Gastrocnemius medialis (tissue), 4 donors: ENCODE data around the gene ATE1. TPM values are rescaled to one million over a fixed set of nuclear protein-coding genes. Genes with fewer than 3 reads are reported as not detected.

Source experiments
- ATAC-seq, 2 donors: fragments of 150-250 bp; one replicate each; pipeline ENCODE4 v1.9.1; 2016
- DNase-seq, 2 donors: peaks; one replicate each; pipeline ENCODE4 v3.0.0-alpha.2; 2019
- H3K27ac ChIP-seq, 4 donors: fragments of 200-600 bp; sonication (generic); 1 replicate in 1 of 4; 2 replicates in 3 of 4; pipeline ENCODE4 v1.5.1; 2016 to 2018; ENCODE audit warnings: mild to moderate bottlenecking in 2 of 4, moderate library complexity in 1 of 4
- H3K27me3 ChIP-seq, 3 donors: fragments of 200-600 bp; sonication (generic) in 2 of 3; 1 replicate in 1 of 3; 2 replicates in 2 of 3; pipeline versions ENCODE4 v1.5.1 to v1.6.0; 2016 to 2019; ENCODE audit warnings: mild to moderate bottlenecking in 1 of 3, moderate library complexity in 1 of 3
- H3K36me3 ChIP-seq, 2 donors: fragments of 200-600 bp; sonication (generic) in 1 of 2; one replicate each; pipeline ENCODE4 v1.5.1; 2017 to 2018
- H3K4me1 ChIP-seq, 2 donors: fragments of 200-600 bp; sonication (generic) in 1 of 2; one replicate each; pipeline ENCODE4 v1.5.1; 2016 to 2017; ENCODE audit warnings: mild to moderate bottlenecking in 2 of 2
- H3K4me3 ChIP-seq, 4 donors: fragments of 200-600 bp; sonication (generic) in 3 of 4; 1 replicate in 1 of 4; 2 replicates in 3 of 4; pipeline ENCODE4 v1.5.1; 2016 to 2019; ENCODE audit warnings: mild to moderate bottlenecking in 2 of 4
- H3K9me3 ChIP-seq, 3 donors: fragments of 200-600 bp; sonication (generic) in 2 of 3; 1 replicate in 1 of 3; 2 replicates in 2 of 3; pipeline ENCODE4 v1.5.1; 2016 to 2019
- POLR2A ChIP-seq, 2 donors: fragments of 450-650 bp; IDR thresholded peaks; one replicate each; pipeline ENCODE4 v1.6.1; 2017; ENCODE audit warnings: antibody characterized with exemption in 2 of 2, mild to moderate bottlenecking in 2 of 2, moderate library complexity in 2 of 2
- in situ Hi-C, 4 donors: fragments of 200-750 bp; cut with MboI; loops; one replicate each; pipeline versions ENCODE4 v1.15.0 to v1.8.0; 2017; ENCODE audit warnings: low sequenced_read_pairs in 4 of 4
- intact Hi-C: fragments of 100-400 bp; cut with DNase I; formaldehyde crosslinking; loops from one replicate; pipeline ENCODE4 v1.15.1; 2023; ENCODE audit warnings: low total_unique reads
- total RNA-seq, 4 donors: library from RNA; depleted of rRNA; stranded (reverse); fragments of >200 nt; gene quantifications; one replicate each; pipeline versions ENCODE4 v1.1.0 to v1.2.3, GENCODE V29; 2016
- TF ChIP-seq, protein P1 (sequence below), 5 experiments: fragments of 450-650 bp in 3 of 5; fragments of 200-600 bp in 2 of 5; sonication (generic) in 2 of 5; IDR thresholded peaks in 4 of 5; conservative IDR thresholded peaks in 1 of 5; 1 replicate in 4 of 5; 2 replicates in 1 of 5; pipeline ENCODE4 v1.5.1; 2016 to 2019; ENCODE audit warnings: antibody characterized with exemption in 5 of 5, mild to moderate bottlenecking in 3 of 5, moderate library complexity in 3 of 5

The ATE1 gene
- total RNA-seq, 4 donors from 2014 or later: 34.3 to 57.6 (median 39.4) TPM

- in situ Hi-C loops (no loop called here), intact Hi-C loops (no loop called here)
- no peaks in the 10 kb centered on the region for H3K36me3 ChIP-seq
- no peaks in the 10 kb centered on the region for H3K9me3 ChIP-seq
- ATAC-seq: no peak
- H3K27ac ChIP-seq: no peak overlapping the region
- no peak overlapping the region for H3K4me3 ChIP-seq
- H3K4me1 ChIP-seq: no peaks in the 10 kb centered on the region
- H3K27me3 ChIP-seq: no peaks in the 10 kb centered on the region
- DNase-seq: no peak
- no peak for TF ChIP-seq POLR2A (IDR thresholded peaks at IDR 0.05)
- TF ChIP-seq, protein P1, sequence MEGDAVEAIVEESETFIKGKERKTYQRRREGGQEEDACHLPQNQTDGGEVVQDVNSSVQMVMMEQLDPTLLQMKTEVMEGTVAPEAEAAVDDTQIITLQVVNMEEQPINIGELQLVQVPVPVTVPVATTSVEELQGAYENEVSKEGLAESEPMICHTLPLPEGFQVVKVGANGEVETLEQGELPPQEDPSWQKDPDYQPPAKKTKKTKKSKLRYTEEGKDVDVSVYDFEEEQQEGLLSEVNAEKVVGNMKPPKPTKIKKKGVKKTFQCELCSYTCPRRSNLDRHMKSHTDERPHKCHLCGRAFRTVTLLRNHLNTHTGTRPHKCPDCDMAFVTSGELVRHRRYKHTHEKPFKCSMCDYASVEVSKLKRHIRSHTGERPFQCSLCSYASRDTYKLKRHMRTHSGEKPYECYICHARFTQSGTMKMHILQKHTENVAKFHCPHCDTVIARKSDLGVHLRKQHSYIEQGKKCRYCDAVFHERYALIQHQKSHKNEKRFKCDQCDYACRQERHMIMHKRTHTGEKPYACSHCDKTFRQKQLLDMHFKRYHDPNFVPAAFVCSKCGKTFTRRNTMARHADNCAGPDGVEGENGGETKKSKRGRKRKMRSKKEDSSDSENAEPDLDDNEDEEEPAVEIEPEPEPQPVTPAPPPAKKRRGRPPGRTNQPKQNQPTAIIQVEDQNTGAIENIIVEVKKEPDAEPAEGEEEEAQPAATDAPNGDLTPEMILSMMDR (IDR thresholded peaks at IDR 0.05 in 4 of 5, conservative IDR thresholded peaks at IDR 0.05 in 1 of 5): no peak
Observed at GRCh38 chr10:121796342-121796741, 131.5 kb downstream of the ATE1 start.

- no peak for TF ChIP-seq POLR2A (IDR thresholded peaks at IDR 0.05)
- TF ChIP-seq, protein P1 (IDR thresholded peaks at IDR 0.05 in 4 of 5, conservative IDR thresholded peaks at IDR 0.05 in 1 of 5): no peak
- ATAC-seq (no peak), DNase-seq (no peak)
- no peak overlapping the region for H3K4me3 ChIP-seq
- peaks cover 0 to 15% of the 10 kb centered on the region in 2 donors for H3K36me3 ChIP-seq
- H3K4me1 ChIP-seq: no peaks in the 10 kb centered on the region
- in situ Hi-C loops (no loop called here), intact Hi-C loops (no loop called here)
- no peaks in the 10 kb centered on the region for H3K27me3 ChIP-seq
- H3K27ac ChIP-seq: no peak overlapping the region
- no peaks in the 10 kb centered on the region for H3K9me3 ChIP-seq
Observed at GRCh38 chr10:121792198-121792597, 135.6 kb downstream of the ATE1 start.

- no peak for DNase-seq
- Histone ChIP-seq H3K27ac (no peak overlapping the region), H3K36me3 (peaks cover 0 to 15% of the 10 kb centered on the region in 2 donors), H3K9me3 (no peaks in the 10 kb centered on the region), H3K4me3 (no peak overlapping the region), H3K4me1 (no peaks in the 10 kb centered on the region), H3K27me3 (no peaks in the 10 kb centered on the region)
- intact Hi-C loops (no loop called here), in situ Hi-C loops (no loop called here)
- no peak for TF ChIP-seq POLR2A (IDR thresholded peaks at IDR 0.05)
- TF ChIP-seq, protein P1 (IDR thresholded peaks at IDR 0.05 in 4 of 5, conservative IDR thresholded peaks at IDR 0.05 in 1 of 5): no peak
- ATAC-seq: no peak
Observed at GRCh38 chr10:121791761-121792160, 136.1 kb downstream of the ATE1 start.

- Histone ChIP-seq H3K36me3 (peaks cover 0 to 15% of the 10 kb centered on the region in 2 donors), H3K27me3 (no peaks in the 10 kb centered on the region), H3K4me1 (no peaks in the 10 kb centered on the region), H3K27ac (no peak overlapping the region), H3K4me3 (no peak overlapping the region), H3K9me3 (no peaks in the 10 kb centered on the region)
- TF ChIP-seq POLR2A (IDR thresholded peaks at IDR 0.05): no peak
- TF ChIP-seq, protein P1 (IDR thresholded peaks at IDR 0.05 in 4 of 5, conservative IDR thresholded peaks at IDR 0.05 in 1 of 5): no peak
- no peak for DNase-seq
- in situ Hi-C loops (no loop called here), intact Hi-C loops (no loop called here)
- ATAC-seq: no peak
Observed at GRCh38 chr10:121788717-121789116, 139.1 kb downstream of the ATE1 start.

DNA sequence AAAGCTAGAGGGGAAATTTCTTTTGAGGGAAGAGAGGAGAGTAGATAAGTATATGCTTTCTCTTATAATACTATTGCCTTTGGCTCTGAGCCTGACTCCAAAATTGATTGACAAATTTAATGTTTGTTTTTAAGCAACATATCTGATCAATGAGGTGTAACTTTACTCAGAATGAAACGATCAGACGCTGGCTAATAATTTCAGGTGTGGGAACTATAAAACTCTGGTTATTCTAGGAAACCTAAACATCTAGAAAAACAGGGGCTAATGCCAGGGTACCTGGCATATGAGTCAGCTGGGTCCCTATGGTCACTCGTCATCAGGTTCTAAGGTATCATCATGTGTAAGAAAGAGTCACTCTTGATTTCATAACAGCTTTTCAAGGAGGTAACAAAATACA, 139.7 kb downstream of the ATE1 start:
- H3K27me3 ChIP-seq: no peaks in the 10 kb centered on the region
- TF ChIP-seq, protein P1 (IDR thresholded peaks at IDR 0.05 in 4 of 5, conservative IDR thresholded peaks at IDR 0.05 in 1 of 5): no peak
- TF ChIP-seq POLR2A (IDR thresholded peaks at IDR 0.05): no peak
- intact Hi-C loops (no loop called here), in situ Hi-C loops (no loop called here)
- no peak overlapping the region for H3K4me3 ChIP-seq
- no peak for DNase-seq
- no peak overlapping the region for H3K27ac ChIP-seq
- peaks cover 0 to 15% of the 10 kb centered on the region in 2 donors for H3K36me3 ChIP-seq
- ATAC-seq: no peak
- no peaks in the 10 kb centered on the region for H3K9me3 ChIP-seq
- H3K4me1 ChIP-seq: no peaks in the 10 kb centered on the region
